GM19467 (cell line): ENCODE measurements around the gene THTPA.

Experiments used
- ATAC-seq: cut with Tn5 transposase; IDR thresholded peaks from one replicate; pipeline ENCODE4 v1.9.1; 2021; ENCODE audit warnings: mild to moderate bottlenecking, moderate library complexity; ENCODE audit not compliant: unreplicated experiment

Gene THTPA

GRCh38 chr14:23566778-23567185, 10.7 kb downstream of the THTPA start:
- peak; percentile 13 for ATAC-seq

- ATAC-seq = peak; percentile 87
These were observed 11.3 kb downstream of the THTPA start, which contains the start of gene AP1G2 for GRCh38 chr14:23567186-23568020. Gene AP1G2 (minus strand): TSS chr14:23567791. CDS start chr14:23567314, 477 bp downstream.

GRCh38 chr14:23568021-23568599, 12.0 kb downstream of the THTPA start:
- no peak for ATAC-seq

GRCh38 chr14:23568600-23569331, 12.7 kb downstream of the THTPA start:
- ATAC-seq = no peak

GRCh38 chr14:23569443-23570151, 13.5 kb downstream of the THTPA start:
- no peak for ATAC-seq

GRCh38 chr14:23570806-23571483, 14.9 kb downstream of the THTPA start:
- no peak for ATAC-seq

- no peak for ATAC-seq
These were observed 15.8 kb downstream of the THTPA start for GRCh38 chr14:23571701-23572523.

GRCh38 chr14:23572524-23572828, 16.4 kb downstream of the THTPA start:
- no peak for ATAC-seq

- no peak for ATAC-seq
These were observed 16.8 kb downstream of the THTPA start for GRCh38 chr14:23572836-23573235.

GRCh38 chr14:23573384-23574015, 17.4 kb downstream of the THTPA start:
- ATAC-seq = no peak

GRCh38 chr14:23577004-23577681, 21.1 kb downstream of the THTPA start:
- no peak for ATAC-seq

GRCh38 chr14:23577710-23578392, 21.8 kb downstream of the THTPA start:
- ATAC-seq = no peak

GRCh38 chr14:23578560-23579310, 22.7 kb downstream of the THTPA start, which contains the start of gene JPH4:
Gene JPH4 (minus strand): TSS chr14:23578790. CDS start chr14:23577453, 1,337 bp downstream.
- no peak for ATAC-seq

GRCh38 chr14:23579311-23579630, 23.2 kb downstream of the THTPA start:
- ATAC-seq = no peak

- ATAC-seq = no peak
These were observed 23.7 kb downstream of the THTPA start for GRCh38 chr14:23579739-23580138.

GRCh38 chr14:23580152-23580926, 24.3 kb downstream of the THTPA start:
- ATAC-seq = no peak

GRCh38 chr14:23580948-23581281, 24.8 kb downstream of the THTPA start:
- no peak for ATAC-seq
